Fibroblast of lung (primary cell): ENCODE measurements around the gene TGFB1. TPM values are rescaled to one million over a fixed set of nuclear protein-coding genes. Genes with fewer than 3 reads are reported as not detected.

Source experiments
- DNase-seq, 2 donors: peaks; one replicate each; pipeline versions ENCODE4 v3.0.0 to v3.0.0-alpha.2; 2010; ENCODE audit warnings: low read depth in 2 of 2
- H2AFZ ChIP-seq: 2 replicates; pipeline ENCODE4 v1.5.1; 2012; ENCODE audit warnings: low read length, control low read depth, inconsistent platforms
- H3K27ac ChIP-seq: 2 replicates; pipeline ENCODE4 v1.5.1; 2011; ENCODE audit warnings: low read length, control low read depth; ENCODE audit not compliant: insufficient read depth
- H3K27me3 ChIP-seq: 2 replicates; pipeline ENCODE4 v1.5.1; 2011; ENCODE audit warnings: mild to moderate bottlenecking, low read length; ENCODE audit not compliant: control insufficient read depth, insufficient read depth
- H3K36me3 ChIP-seq: 2 replicates; pipeline ENCODE4 v1.5.1; 2011; ENCODE audit warnings: low read length; ENCODE audit not compliant: control insufficient read depth, insufficient read depth
- H3K4me1 ChIP-seq: 2 replicates; pipeline ENCODE4 v1.5.1; 2011; ENCODE audit warnings: low read length; ENCODE audit not compliant: control insufficient read depth, insufficient read depth; ENCODE audit errors: extremely low read depth
- H3K4me2 ChIP-seq: 2 replicates; pipeline ENCODE4 v1.5.1; 2011; ENCODE audit warnings: low read length, control low read depth; ENCODE audit not compliant: insufficient read depth; ENCODE audit errors: extremely low read depth
- H3K4me3 ChIP-seq, 4 experiments: fragments of 200-600 bp in 1 of 4; sonication (generic) in 1 of 4; replicated peaks in 1 of 4; 2 replicates each; pipeline ENCODE4 v1.5.1; 2011 to 2016; ENCODE audit warnings: low read length in 4 of 4, low read depth in 3 of 4, mild to moderate bottlenecking in 3 of 4, control low read depth in 2 of 4, inconsistent platforms in 1 of 4, mixed read lengths in 1 of 4; ENCODE audit not compliant: insufficient read depth in 1 of 4; ENCODE audit errors: control extremely low read depth in 1 of 4
- H3K79me2 ChIP-seq: 2 replicates; pipeline ENCODE4 v1.5.1; 2012; ENCODE audit warnings: mild to moderate bottlenecking, low read length, inconsistent platforms; ENCODE audit not compliant: control insufficient read depth, insufficient read depth
- H3K9ac ChIP-seq: 2 replicates; pipeline ENCODE4 v1.5.1; 2011; ENCODE audit warnings: mild to moderate bottlenecking, low read length, control low read depth; ENCODE audit not compliant: insufficient read depth
- H3K9me3 ChIP-seq: 2 replicates; pipeline ENCODE4 v1.5.1; 2012; ENCODE audit warnings: low read depth, low read length; ENCODE audit not compliant: control insufficient read depth, insufficient read depth
- H4K20me1 ChIP-seq: 2 replicates; pipeline ENCODE4 v1.5.1; 2011; ENCODE audit warnings: low read length; ENCODE audit not compliant: control insufficient read depth, insufficient read depth; ENCODE audit errors: extremely low read depth
- CTCF ChIP-seq, 2 donors: IDR thresholded peaks in 1 of 2; conservative IDR thresholded peaks in 1 of 2; 1 replicate in 1 of 2; 2 replicates in 1 of 2; pipeline ENCODE4 v1.5.1; 2011 to 2012; ENCODE audit warnings: low read length in 2 of 2, control low read depth in 1 of 2, inconsistent platforms in 1 of 2, low read depth in 1 of 2, mild to moderate bottlenecking in 1 of 2
- EZH2 ChIP-seq: IDR thresholded peaks from 2 replicates; pipeline ENCODE4 v1.5.1; 2012; ENCODE audit warnings: low read length, control low read depth, mild to moderate bottlenecking; ENCODE audit errors: missing control alignments
- polyA plus RNA-seq, 2 donors: library from polyadenylated mRNA; depleted of rRNA in 1 of 2; stranded (reverse) in 1 of 2; unstranded in 1 of 2; fragments of >200 nt; gene quantifications; 2 replicates each; pipeline ENCODE4 v1.2.1, GENCODE V29; 2011 to 2012; ENCODE audit warnings: missing spikeins in 1 of 2
- total RNA-seq: library from RNA; depleted of rRNA; stranded (reverse); fragments of >200 nt; gene quantifications from 2 replicates; pipeline ENCODE4 v1.2.1, GENCODE V29; 2014

Gene TGFB1
- total and polyA plus RNA-seq, 2 donors (not counting 1 experiment from before 2014, with no cell fraction given) = 4.2 to 14.4 TPM

GRCh38 chr19:41309180-41310032 lies 44.3 kb downstream of the TGFB1 start:
- no peaks in the 10 kb centered on the region for H3K9me3 ChIP-seq
- peak overlapping the region; percentile 95 for H3K9ac ChIP-seq
- H3K36me3 ChIP-seq = peaks cover 13% of the 10 kb centered on the region
- peak overlapping the region; percentile 83 for H3K4me2 ChIP-seq
- peak overlapping the region; percentile 37 for H2AFZ ChIP-seq
- TF ChIP-seq CTCF (conservative IDR thresholded peaks at IDR 0.05 in 1 of 2, IDR thresholded peaks at IDR 0.05 in 1 of 2; ENCODE audit: low read depth in 1 of 2, low read length in 2 of 2) (no peak), EZH2 (no peak)
- H4K20me1 ChIP-seq = no peaks in the 10 kb centered on the region
- peak overlapping the region; percentile 74 to 97 (median 84) for H3K4me3 ChIP-seq
- no peaks in the 10 kb centered on the region for H3K27me3 ChIP-seq
- H3K79me2 ChIP-seq = peaks cover 19% of the 10 kb centered on the region
- H3K4me1 ChIP-seq = peaks cover 8% of the 10 kb centered on the region
- H3K27ac ChIP-seq = peak overlapping the region; percentile 95
- DNase-seq = peak in 1 of 2 donors; percentile 20

- Histone ChIP-seq H3K4me3 (peak overlapping the region in 2 of 4 experiments; percentile 92 to 97), H3K9ac (no peak overlapping the region), H3K4me1 (peaks cover 8% of the 10 kb centered on the region), H2AFZ (no peak overlapping the region), H3K9me3 (no peaks in the 10 kb centered on the region), H3K79me2 (peaks cover 19% of the 10 kb centered on the region), H4K20me1 (no peaks in the 10 kb centered on the region), H3K27me3 (no peaks in the 10 kb centered on the region), H3K36me3 (peaks cover 14% of the 10 kb centered on the region), H3K4me2 (peak overlapping the region; percentile 83), H3K27ac (peak overlapping the region; percentile 95)
- peak; percentile 74 to 90 for DNase-seq
- TF ChIP-seq CTCF (conservative IDR thresholded peaks at IDR 0.05 in 1 of 2, IDR thresholded peaks at IDR 0.05 in 1 of 2; ENCODE audit: low read depth in 1 of 2, low read length in 2 of 2) (peak; percentile 97 to 99), EZH2 (no peak)
Measured at GRCh38 chr19:41308450-41309179, 45.1 kb downstream of the TGFB1 start.

GRCh38 chr19:41307954-41308449 lies 45.7 kb downstream of the TGFB1 start:
- H3K4me3 ChIP-seq = no peak overlapping the region
- DNase-seq = no peak
- peaks cover 14% of the 10 kb centered on the region for H3K79me2 ChIP-seq
- no peak overlapping the region for H3K4me2 ChIP-seq
- no peak for TF ChIP-seq EZH2
- TF ChIP-seq CTCF (conservative IDR thresholded peaks at IDR 0.05 in 1 of 2, IDR thresholded peaks at IDR 0.05 in 1 of 2; ENCODE audit: low read depth in 1 of 2, low read length in 2 of 2) = no peak
- H3K9me3 ChIP-seq = no peaks in the 10 kb centered on the region
- H2AFZ ChIP-seq = no peak overlapping the region
- no peak overlapping the region for H3K9ac ChIP-seq
- H3K4me1 ChIP-seq = peaks cover 8% of the 10 kb centered on the region
- H3K36me3 ChIP-seq = peaks cover 13% of the 10 kb centered on the region
- peak overlapping the region; percentile 35 for H3K27ac ChIP-seq
- H3K27me3 ChIP-seq = no peaks in the 10 kb centered on the region
- no peaks in the 10 kb centered on the region for H4K20me1 ChIP-seq
